Renal pelvis (tissue), 4 donors: ENCODE measurements around the gene RGS11. TPM values are rescaled to one million over a fixed set of nuclear protein-coding genes. Genes with fewer than 3 reads are reported as not detected.
A peak's percentile ranks its signal among the peaks of the same experiment; 100 is the strongest.
"Not testable (repeated sequence)": the region's sequence is repeated elsewhere in the genome, so short reads cannot be mapped to it uniquely, and the experiment has no call there.

ENCODE experiments used
- DNase-seq: peaks from one replicate; pipeline ENCODE4 v3.0.0-alpha.2; 2013
- polyA plus RNA-seq, 3 donors: library from polyadenylated mRNA; unstranded; fragments of 120-200 nt; gene quantifications; one replicate each; pipeline ENCODE4 v1.2.1, GENCODE V29; 2013; ENCODE audit not compliant: insufficient read length in 3 of 3

The RGS11 gene
- polyA plus RNA-seq, 3 donors = 1.8 to 2.8 (median 1.9) TPM

DNA sequence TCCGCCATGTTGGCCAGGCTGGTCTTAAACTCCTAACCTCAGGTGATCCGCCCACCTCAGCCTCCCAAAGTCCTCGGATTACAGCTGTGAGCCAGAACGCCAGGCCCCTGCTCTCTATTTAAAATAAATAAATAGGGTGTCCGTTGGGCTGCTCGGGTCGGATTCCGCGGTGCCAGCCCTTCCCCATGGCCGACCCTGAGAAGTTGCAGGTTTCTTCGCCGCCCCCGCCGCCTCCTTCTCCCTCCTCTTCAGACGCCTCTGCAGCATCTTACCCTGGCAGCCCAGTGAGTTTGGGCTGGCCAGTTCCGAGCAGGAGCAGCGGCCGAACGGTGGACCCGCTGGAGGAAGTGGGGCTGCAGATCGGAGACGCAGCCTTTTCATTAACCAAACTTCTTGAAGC lies 44.8 kb downstream of the RGS11 start:
- DNase-seq = no peak

DNA sequence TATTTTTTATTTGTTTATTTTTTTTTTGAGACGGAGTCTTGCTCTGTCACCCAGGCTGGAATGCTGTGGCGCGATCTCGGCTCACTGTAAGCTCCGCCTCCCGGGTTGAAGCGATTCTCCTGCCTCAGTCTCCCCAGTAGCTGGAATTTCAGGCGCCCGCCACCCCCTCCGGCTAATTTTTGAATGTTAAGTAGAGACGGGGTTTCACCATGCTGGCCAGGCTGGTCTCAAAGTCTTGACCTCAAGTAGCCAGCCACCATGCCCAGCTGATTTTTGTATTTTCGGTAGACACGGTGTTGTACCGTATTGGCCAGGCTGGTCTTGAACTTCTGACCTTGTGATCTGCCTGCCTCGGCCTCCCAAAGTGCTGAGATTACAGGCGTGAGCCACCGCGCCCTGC lies 45.4 kb downstream of the RGS11 start:
- DNase-seq = not testable (repeated sequence)

DNA sequence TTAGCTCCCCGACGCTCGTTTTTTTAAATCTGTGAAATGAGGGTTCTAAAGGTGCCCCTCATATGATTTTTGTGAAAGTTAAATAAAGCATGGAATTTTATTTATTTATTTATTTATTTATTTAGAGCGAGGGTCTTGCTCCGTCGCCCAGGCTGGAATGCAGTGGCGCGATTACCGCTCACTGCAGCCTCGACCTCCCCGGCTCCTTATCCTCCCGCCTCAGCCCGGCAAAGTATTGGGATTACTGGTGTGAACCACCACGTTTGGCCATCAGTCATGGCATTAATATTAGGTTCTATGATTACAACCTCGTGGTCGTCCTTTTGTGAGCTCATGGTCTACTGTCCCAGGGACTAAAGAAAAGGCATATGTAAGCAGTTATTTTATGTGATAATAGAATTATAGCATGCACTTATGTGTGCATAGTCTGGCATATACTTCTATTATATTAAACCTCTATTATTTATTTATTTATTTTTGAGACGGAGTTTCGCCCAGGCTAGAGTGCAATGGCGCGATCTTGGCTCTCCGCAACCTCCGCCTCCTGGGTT lies 45.9 kb downstream of the RGS11 start:
- no peak for DNase-seq

DNA sequence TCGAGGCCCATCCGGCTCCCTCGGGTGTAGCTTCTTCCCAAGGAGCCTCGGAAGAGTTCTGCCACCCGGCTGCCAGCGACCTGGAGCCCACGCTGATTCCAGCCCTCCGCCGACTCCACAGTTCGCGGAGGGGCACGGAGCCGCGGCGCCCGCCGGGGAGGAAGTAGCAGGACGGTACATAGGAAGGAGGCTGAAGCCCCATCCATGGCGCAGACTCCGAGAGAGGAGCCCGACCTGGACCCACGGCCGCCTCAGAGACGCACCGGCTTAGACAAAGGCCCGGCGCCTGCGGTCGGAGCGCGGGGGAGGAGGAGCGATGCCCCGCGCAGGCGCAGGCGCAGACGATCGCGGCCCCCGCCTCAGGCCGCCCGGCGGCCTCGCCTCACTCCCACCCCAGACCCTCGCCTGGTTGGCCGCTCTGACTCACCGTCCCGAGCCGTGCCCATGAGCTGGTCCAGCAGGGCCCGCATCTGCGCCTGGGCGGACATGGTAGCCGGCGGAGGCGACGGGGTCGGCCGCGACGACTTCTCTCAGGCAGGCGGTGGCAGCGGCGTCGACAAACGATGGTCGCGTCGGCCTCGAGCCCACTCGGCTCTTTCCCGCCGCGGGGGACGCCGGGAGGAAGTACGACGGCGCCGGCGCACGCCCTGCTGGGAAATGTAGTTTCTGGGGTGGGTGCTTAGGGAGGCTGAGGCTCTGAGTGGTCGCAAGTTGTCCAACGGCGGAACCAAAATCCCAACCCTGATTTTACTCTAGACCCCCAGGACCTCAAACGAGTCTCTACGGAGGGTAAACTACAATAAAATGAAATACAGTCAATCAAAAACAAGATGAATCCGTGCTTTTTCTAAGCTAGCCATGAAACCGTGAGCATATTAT lies 46.7 kb downstream of the RGS11 start, which contains the start of gene LUC7L:
LUC7L (minus strand) TSS at position 598 of the 879 bp plus-strand sequence; CDS start at position 488, 110 bp downstream.
- DNase-seq = peak; percentile 92

- no peak for DNase-seq
Observed at GRCh38 chr16:228151-228851, 47.4 kb downstream of the RGS11 start.

- DNase-seq = no peak
Observed at GRCh38 chr16:220021-220420, 55.7 kb downstream of the RGS11 start.

Other genes starting within 250 kb of the RGS11 start
- 10 to 100 TPM; 12.3 to 13.6 (median 13.5) TPM for gene POLR3K, start 222.3 kb downstream of the RGS11 start, polyA plus RNA-seq
- gene SNRNP25, start 222.1 kb downstream of the RGS11 start, polyA plus RNA-seq = 10 to 100 TPM; 43.0 to 46.0 (median 44.3) TPM
- gene RHBDF1, start 203.3 kb downstream of the RGS11 start, polyA plus RNA-seq = 10 to 100 TPM; 25.3 to 30.4 (median 29.9) TPM
- gene MPG, start 197.7 kb downstream of the RGS11 start, polyA plus RNA-seq = 10 to 100 TPM; 26.9 to 32.2 (median 31.5) TPM
- 10 to 100 TPM; 30.9 to 38.4 (median 36.7) TPM for gene NPRL3, start 137.3 kb downstream of the RGS11 start, polyA plus RNA-seq
- gene HBZ, start 123.3 kb downstream of the RGS11 start, polyA plus RNA-seq = 1 to 10 TPM; 1.8 to 3.1 (median 2.4) TPM
- 1 to 10 TPM; 3.2 to 5.6 (median 4.8) TPM for gene HBM, start 110.0 kb downstream of the RGS11 start, polyA plus RNA-seq
- 1,000 to 10,000 TPM in 2 of 3 donors, 100 to 1,000 TPM in 1; 753 to 1,397 (median 1,145) TPM for gene HBA2, start 103.1 kb downstream of the RGS11 start, polyA plus RNA-seq
- 100 to 1,000 TPM; 567 to 842 (median 719) TPM for gene HBA1, start 99.3 kb downstream of the RGS11 start, polyA plus RNA-seq
- 1 to 10 TPM in 1 of 3 donors, under 1 TPM in 2; 0.73 to 1.2 (median 0.75) TPM for gene HBQ1, start 95.5 kb downstream of the RGS11 start, polyA plus RNA-seq
- gene LUC7L, start 46.5 kb downstream of the RGS11 start, polyA plus RNA-seq = 100 to 1,000 TPM; 116 to 159 (median 151) TPM
- gene FAM234A, start 41.1 kb downstream of the RGS11 start, polyA plus RNA-seq = 10 to 100 TPM; 85.7 to 90.9 (median 87.4) TPM
- 1 to 10 TPM; 1.2 to 5.6 (median 4.2) TPM for gene ARHGDIG, start 4.6 kb upstream of the RGS11 start, polyA plus RNA-seq
- 1 to 10 TPM in 2 of 3 donors, under 1 TPM in 1; 0.58 to 2.4 (median 1.4) TPM for gene PDIA2, start 7.2 kb upstream of the RGS11 start, polyA plus RNA-seq
- gene AXIN1, start 76.8 kb upstream of the RGS11 start, polyA plus RNA-seq = 10 to 100 TPM; 21.9 to 22.9 (median 22.7) TPM
- 10 to 100 TPM; 66.6 to 94.3 (median 88.1) TPM for gene MRPL28, start 94.6 kb upstream of the RGS11 start, polyA plus RNA-seq
- 10 to 100 TPM; 59.4 to 76.2 (median 65.6) TPM for gene PGAP6, start 106.0 kb upstream of the RGS11 start, polyA plus RNA-seq
- 100 to 1,000 TPM; 120 to 161 (median 140) TPM for gene NME4, start 121.3 kb upstream of the RGS11 start, polyA plus RNA-seq
- 10 to 100 TPM; 19.6 to 47.3 (median 33.7) TPM for gene DECR2, start 125.9 kb upstream of the RGS11 start, polyA plus RNA-seq
- gene RAB11FIP3, start 149.7 kb upstream of the RGS11 start, polyA plus RNA-seq = 100 to 1,000 TPM; 100 to 155 (median 149) TPM